Keratinocyte (primary cell): Measurements from ENCODE around the gene JMJD1C. TPM values are rescaled to one million over a fixed set of nuclear protein-coding genes. Genes with fewer than 3 reads are reported as not detected.
A peak's percentile ranks its signal among the peaks of the same experiment; 100 is the strongest.

Source experiments
- DNase-seq: peaks from one replicate; pipeline ENCODE4 v3.0.0-alpha.2; 2011; ENCODE audit warnings: low read depth, missing footprints, low spot score
- FAIRE-seq: peaks from 2 replicates; lab custom pipeline; 2011; peaks lifted over from hg19 to GRCh38; lab: Jason Lieb, UNC
- H2AFZ ChIP-seq: 2 replicates; pipeline ENCODE4 v1.6.0; 2012; ENCODE audit warnings: low read length, control low read depth, inconsistent platforms; ENCODE audit not compliant: control insufficient read depth
- H3K27ac ChIP-seq: 2 replicates; pipeline ENCODE4 v1.5.1; 2011; ENCODE audit warnings: low read length; ENCODE audit not compliant: control insufficient read depth, insufficient read depth
- H3K27me3 ChIP-seq: 3 replicates; pipeline ENCODE4 v1.6.0; 2011; ENCODE audit warnings: low read length; ENCODE audit not compliant: control insufficient read depth, insufficient read depth; ENCODE audit errors: extremely low read depth
- H3K36me3 ChIP-seq, 2 experiments: 2 replicates in 1 of 2; 3 replicates in 1 of 2; pipeline ENCODE4 v1.5.1; 2011; ENCODE audit warnings: low read length in 2 of 2, mild to moderate bottlenecking in 1 of 2; ENCODE audit not compliant: control insufficient read depth in 2 of 2, insufficient read depth in 2 of 2; ENCODE audit errors: extremely low read depth in 1 of 2
- H3K4me1 ChIP-seq: 3 replicates; pipeline ENCODE4 v1.5.1; 2011; ENCODE audit warnings: low read length; ENCODE audit not compliant: control insufficient read depth, insufficient read depth; ENCODE audit errors: extremely low read depth
- H3K4me2 ChIP-seq: 3 replicates; pipeline ENCODE4 v1.6.0; 2011; ENCODE audit warnings: low read depth, low read length; ENCODE audit not compliant: control insufficient read depth, insufficient read depth; ENCODE audit errors: extremely low read depth
- H3K4me3 ChIP-seq, 3 experiments: fragments of 200-600 bp in 1 of 3; sonication (generic) in 1 of 3; 2 replicates in 2 of 3; 3 replicates in 1 of 3; pipeline ENCODE4 v1.5.1; 2011 to 2016; ENCODE audit warnings: low read length in 3 of 3, mild to moderate bottlenecking in 3 of 3, control low read depth in 2 of 3, inconsistent platforms in 1 of 3, low read depth in 1 of 3, mixed read lengths in 1 of 3, mixed run types in 1 of 3, moderate library complexity in 1 of 3; ENCODE audit not compliant: control insufficient read depth in 2 of 3, insufficient read depth in 2 of 3; ENCODE audit errors: extremely low read depth in 1 of 3
- H3K79me2 ChIP-seq: 2 replicates; pipeline ENCODE4 v1.6.0; 2012; ENCODE audit warnings: low read length; ENCODE audit not compliant: control insufficient read depth, insufficient read depth
- H3K9ac ChIP-seq: 3 replicates; pipeline ENCODE4 v1.6.0; 2011; ENCODE audit warnings: low read length; ENCODE audit not compliant: control insufficient read depth, insufficient read depth; ENCODE audit errors: extremely low read depth
- H3K9me1 ChIP-seq: 3 replicates; pipeline ENCODE4 v1.6.0; 2011; ENCODE audit warnings: low read length; ENCODE audit not compliant: control insufficient read depth, insufficient read depth; ENCODE audit errors: extremely low read depth
- H3K9me3 ChIP-seq: 2 replicates; pipeline ENCODE4 v1.5.1; 2012; ENCODE audit warnings: low read depth, low read length; ENCODE audit not compliant: control insufficient read depth
- H4K20me1 ChIP-seq: 3 replicates; pipeline ENCODE4 v1.6.0; 2011; ENCODE audit warnings: low read length; ENCODE audit not compliant: control insufficient read depth, insufficient read depth; ENCODE audit errors: extremely low read depth
- CTCF ChIP-seq, 3 experiments: IDR thresholded peaks in 1 of 3; conservative IDR thresholded peaks in 1 of 3; optimal IDR thresholded peaks in 1 of 3; 2 replicates in 2 of 3; 3 replicates in 1 of 3; pipeline versions ENCODE3 to v1.5.1; 2011; ENCODE audit warnings: low read length in 3 of 3, mild to moderate bottlenecking in 3 of 3, moderate library complexity in 2 of 3, control low read depth in 1 of 3, inconsistent platforms in 1 of 3; ENCODE audit not compliant: insufficient read depth in 2 of 3; ENCODE audit errors: extremely low read depth in 1 of 3
- EZH2 ChIP-seq: IDR thresholded peaks from one replicate; pipeline ENCODE4 v1.6.1; 2012; ENCODE audit warnings: inconsistent platforms, mild to moderate bottlenecking, low read length, moderate library complexity
- dilution Hi-C: fragments of 300-500 bp; cut with MboI; formaldehyde crosslinking; loops from one replicate; pipeline ENCODE4 v1.7.0; 2020; ENCODE audit warnings: low sequenced_read_pairs; ENCODE audit not compliant: extremely low pct_ligation_motif_present
- polyA plus RNA-seq, 5 experiments: library from polyadenylated mRNA; depleted of rRNA in 3 of 5; stranded (reverse) in 3 of 5; stranded (forward) in 1 of 5; unstranded in 1 of 5; fragments of >200 nt; gene quantifications; 1 replicate in 1 of 5; 2 replicates in 3 of 5; 3 replicates in 1 of 5; pipeline versions ENCODE4 v1.2.1 to v1.2.3, GENCODE V29; 2011 to 2012; ENCODE audit warnings: missing spikeins in 2 of 5, low read depth in 1 of 5, low replicate concordance in 1 of 5

The JMJD1C gene
- polyA plus RNA-seq, 1 donor (not counting 4 experiments of a cell fraction or from before 2014, with no cell fraction given), result 38.2 TPM

- Histone ChIP-seq H3K79me2 (peaks cover 79% of the 10 kb centered on the region), H3K36me3 (peaks cover 2 to 4% of the 10 kb centered on the region in 2 experiments), H3K9me3 (no peaks in the 10 kb centered on the region), H3K27me3 (no peaks in the 10 kb centered on the region), H3K27ac (peak overlapping the region; percentile 97), H2AFZ (no peak overlapping the region), H4K20me1 (no peaks in the 10 kb centered on the region), H3K4me1 (no peaks in the 10 kb centered on the region), H3K4me2 (peak overlapping the region; percentile 80), H3K9ac (peak overlapping the region; percentile 96), H3K9me1 (peaks cover 2% of the 10 kb centered on the region), H3K4me3 (peak overlapping the region; percentile 54 to 88 (median 83))
- no peak for DNase-seq
- no peak for TF ChIP-seq CTCF (optimal IDR thresholded peaks at IDR 0.05 in 1 of 3, IDR thresholded peaks at IDR 0.05 in 1 of 3, conservative IDR thresholded peaks at IDR 0.05 in 1 of 3; ENCODE audit: extremely low read depth in 1 of 3, insufficient read depth in 2 of 3, low read length in 3 of 3)
- no peak for TF ChIP-seq EZH2
- peak; percentile 55 for FAIRE-seq
- dilution Hi-C loops, result no loop called here
Measured at GRCh38 chr10:63265222-63265617, 200.6 kb downstream of the JMJD1C start.

DNA sequence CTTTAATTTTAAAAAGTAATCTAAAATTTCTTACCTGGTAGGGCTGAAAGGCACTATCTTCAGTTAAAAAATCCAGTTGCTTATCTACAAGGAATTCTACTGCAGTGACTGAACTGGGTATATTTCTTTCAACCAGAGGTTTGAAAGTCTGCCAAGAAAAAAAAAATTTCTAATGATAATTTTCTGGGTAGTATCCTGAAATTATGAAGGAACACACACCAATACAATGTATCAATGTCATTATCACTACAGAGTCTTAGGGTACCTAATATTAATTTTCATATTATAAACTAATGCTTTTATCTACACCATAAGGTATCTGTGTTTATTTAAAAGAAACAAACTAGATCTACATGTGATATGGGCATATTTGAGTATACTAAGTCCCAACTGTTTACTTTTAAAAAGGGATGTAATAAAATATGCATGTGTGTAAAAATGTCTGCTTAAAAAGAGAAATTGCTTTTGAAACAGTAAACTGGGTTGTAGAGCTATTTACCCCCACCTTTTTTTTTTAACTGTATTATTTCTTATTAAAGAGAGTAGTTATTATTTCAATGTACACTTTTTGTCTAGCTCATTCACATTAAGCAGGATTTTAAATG lies 201.1 kb downstream of the JMJD1C start:
- H3K27ac ChIP-seq, result peak overlapping the region; percentile 11
- no peak overlapping the region for H2AFZ ChIP-seq
- H4K20me1 ChIP-seq, result no peaks in the 10 kb centered on the region
- peak overlapping the region; percentile 80 for H3K4me2 ChIP-seq
- peaks cover 81% of the 10 kb centered on the region for H3K79me2 ChIP-seq
- TF ChIP-seq EZH2 (no peak), CTCF (optimal IDR thresholded peaks at IDR 0.05 in 1 of 3, IDR thresholded peaks at IDR 0.05 in 1 of 3, conservative IDR thresholded peaks at IDR 0.05 in 1 of 3; ENCODE audit: extremely low read depth in 1 of 3, insufficient read depth in 2 of 3, low read length in 3 of 3) (no peak)
- peak overlapping the region; percentile 96 for H3K9ac ChIP-seq
- dilution Hi-C loops, result no loop called here
- H3K9me1 ChIP-seq, result peaks cover 2% of the 10 kb centered on the region
- peaks cover 2 to 4% of the 10 kb centered on the region in 2 experiments for H3K36me3 ChIP-seq
- no peak for FAIRE-seq
- no peaks in the 10 kb centered on the region for H3K4me1 ChIP-seq
- peak overlapping the region; percentile 54 to 88 (median 83) for H3K4me3 ChIP-seq
- no peak for DNase-seq
- H3K9me3 ChIP-seq, result no peaks in the 10 kb centered on the region
- no peaks in the 10 kb centered on the region for H3K27me3 ChIP-seq
